ENCODE data around the gene JADE2. TPM values are rescaled to one million over a fixed set of nuclear protein-coding genes. Genes with fewer than 3 reads are reported as not detected.

Gene JADE2
- total and polyA plus RNA-seq, 2 donors (not counting 3 experiments of a cell fraction or from before 2014, with no cell fraction given), result 11.6 to 31.1 TPM

GRCh38 chr5:134553821-134554267 lies 28.4 kb downstream of the JADE2 start:
- Histone ChIP-seq H3K27ac (ENCODE audit: insufficient read depth, low read depth, low read length) (peak overlapping the region; percentile 88), H3K36me3 (ENCODE audit: control insufficient read depth in 2 of 2, extremely low read depth in 1 of 2, insufficient read depth in 2 of 2, low read length in 2 of 2) (peaks cover 0 to 2% of the 10 kb centered on the region in 2 experiments), H2AFZ (ENCODE audit: low read depth, low read length) (no peak overlapping the region), H3K4me2 (ENCODE audit: insufficient read depth, low read length) (no peak overlapping the region), H3K4me1 (ENCODE audit: control insufficient read depth, extremely low read depth, insufficient read depth, low read length) (peaks cover 68% of the 10 kb centered on the region), H3K27me3 (ENCODE audit: control insufficient read depth in 2 of 2, insufficient read depth in 2 of 2, low read length in 2 of 2) (no peaks in the 10 kb centered on the region), H3K9me1 (replicated peaks; ENCODE audit: control insufficient read depth, extremely low read depth, insufficient read depth, low read length) (no peaks in the 10 kb centered on the region), H3K79me2 (ENCODE audit: control insufficient read depth, insufficient read depth, low read length) (no peaks in the 10 kb centered on the region), H3K9ac (replicated peaks; ENCODE audit: extremely low read depth, insufficient read depth, low read length) (no peak overlapping the region), H3K9me3 (replicated peaks; ENCODE audit: control insufficient read depth, insufficient read depth, low read length) (no peaks in the 10 kb centered on the region), H4K20me1 (replicated peaks; ENCODE audit: control insufficient read depth, extremely low read depth, insufficient read depth, low read length) (no peaks in the 10 kb centered on the region), H3K4me3 (replicated peaks in 1 of 3; ENCODE audit: insufficient read depth in 1 of 3, low read depth in 1 of 3, low read length in 3 of 3) (no peak overlapping the region)
- TF ChIP-seq JUN (IDR thresholded peaks at IDR 0.05; ENCODE audit: borderline replicate concordance, insufficient read depth, insufficient read length, low read depth) (no peak), EZH2 (IDR thresholded peaks at IDR 0.05; ENCODE audit: borderline replicate concordance, low read depth, low read length, severe bottlenecking) (no peak), CTCF (IDR thresholded peaks at IDR 0.05; ENCODE audit: extremely low read depth in 1 of 2, insufficient read depth in 1 of 2, low read depth in 1 of 2, low read length in 2 of 2) (no peak), POLR2AphosphoS5 (IDR thresholded peaks at IDR 0.05; ENCODE audit: insufficient read depth, low read depth, low read length) (no peak), MAX (IDR thresholded peaks at IDR 0.05; ENCODE audit: insufficient read depth, insufficient read length) (no peak), GATA2 (IDR thresholded peaks at IDR 0.05; ENCODE audit: insufficient read depth, insufficient read length, low read depth, low read length) (no peak), MYC (IDR thresholded peaks at IDR 0.05; ENCODE audit: low read depth, low read length) (no peak), POLR2A (IDR thresholded peaks at IDR 0.05; ENCODE audit: low read depth, low read length) (no peak), FOS (IDR thresholded peaks at IDR 0.05; ENCODE audit: borderline replicate concordance, insufficient read depth, low read length) (no peak)
- dilution Hi-C loops (cut with MboI; ENCODE audit: extremely low pct_ligation_motif_present, low sequenced_read_pairs) (no loop called here), intact Hi-C loops (cut with micrococcal nuclease) (loop anchor here (2.0 kb wide), 2 partner anchors 51 to 87 kb away; no protein-coding TSS in a partner anchor)
- DNase-seq (ENCODE audit: low read depth, low spot score) (peak; percentile 26), FAIRE-seq (no peak)
- CTCF ChIA-PET, result interaction anchor here (1.7 kb wide), 1 partner anchor 26 kb away, joined by 6 read pairs; no protein-coding TSS in a partner anchor
- no TSS peak for BruUV-seq (replicated peaks)
- POLR2A ChIA-PET, result no interaction called here
